Stimulated activated CD4-positive, alpha-beta T cell treated with anti-CD3 and anti-CD28 coated beads, Interleukin-1b, Interleukin-23, amount 100 ng/mL, for 4 hours (primary cell): Measurements from ENCODE around the gene RNF126.
A peak's percentile ranks its signal among the peaks of the same experiment; 100 is the strongest.
"Not testable (repeated sequence)": the region's sequence is repeated elsewhere in the genome, so short reads cannot be mapped to it uniquely, and the experiment has no call there.

Experiments used
- DNase-seq, 2 donors: peaks; one replicate each; pipeline ENCODE4 v3.0.0-alpha.2; 2020; ENCODE audit warnings: low read depth in 2 of 2

RNF126 gene

GRCh38 chr19:662962-663681 lies at the start of gene RNF126:
TSS of gene RNF126 (minus strand) at chr19:663214. CDS start at chr19:663121, 93 bp downstream.
- peak; percentile 94 to 97 for DNase-seq

DNA sequence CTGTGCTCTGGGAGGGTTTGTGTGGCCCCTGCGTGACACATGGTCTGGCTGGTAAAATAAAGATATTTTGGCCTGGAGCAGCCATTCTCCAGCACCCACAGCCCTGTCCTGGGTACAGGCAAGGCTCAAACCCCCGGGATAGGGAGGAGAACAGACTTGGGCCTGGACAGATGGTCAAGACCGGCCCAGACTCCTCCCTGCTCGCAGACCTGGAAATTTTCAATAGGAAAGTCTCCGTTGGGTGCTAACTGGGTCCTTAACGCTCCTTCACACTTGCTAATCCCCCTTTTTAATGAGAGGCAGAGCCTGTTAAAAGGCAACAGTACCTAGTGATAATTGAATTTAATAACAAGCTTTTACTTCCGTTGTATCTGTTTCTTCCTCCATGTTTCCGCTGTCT lies 48.2 kb upstream of the RNF126 start:
- DNase-seq = no peak

- no peak for DNase-seq
Observed at GRCh38 chr19:710767-711166, 47.8 kb upstream of the RNF126 start.

GRCh38 chr19:709965-710571 lies 47.1 kb upstream of the RNF126 start:
- DNase-seq = no peak

- DNase-seq = no peak
Observed at GRCh38 chr19:709196-709964, 46.4 kb upstream of the RNF126 start.

DNA sequence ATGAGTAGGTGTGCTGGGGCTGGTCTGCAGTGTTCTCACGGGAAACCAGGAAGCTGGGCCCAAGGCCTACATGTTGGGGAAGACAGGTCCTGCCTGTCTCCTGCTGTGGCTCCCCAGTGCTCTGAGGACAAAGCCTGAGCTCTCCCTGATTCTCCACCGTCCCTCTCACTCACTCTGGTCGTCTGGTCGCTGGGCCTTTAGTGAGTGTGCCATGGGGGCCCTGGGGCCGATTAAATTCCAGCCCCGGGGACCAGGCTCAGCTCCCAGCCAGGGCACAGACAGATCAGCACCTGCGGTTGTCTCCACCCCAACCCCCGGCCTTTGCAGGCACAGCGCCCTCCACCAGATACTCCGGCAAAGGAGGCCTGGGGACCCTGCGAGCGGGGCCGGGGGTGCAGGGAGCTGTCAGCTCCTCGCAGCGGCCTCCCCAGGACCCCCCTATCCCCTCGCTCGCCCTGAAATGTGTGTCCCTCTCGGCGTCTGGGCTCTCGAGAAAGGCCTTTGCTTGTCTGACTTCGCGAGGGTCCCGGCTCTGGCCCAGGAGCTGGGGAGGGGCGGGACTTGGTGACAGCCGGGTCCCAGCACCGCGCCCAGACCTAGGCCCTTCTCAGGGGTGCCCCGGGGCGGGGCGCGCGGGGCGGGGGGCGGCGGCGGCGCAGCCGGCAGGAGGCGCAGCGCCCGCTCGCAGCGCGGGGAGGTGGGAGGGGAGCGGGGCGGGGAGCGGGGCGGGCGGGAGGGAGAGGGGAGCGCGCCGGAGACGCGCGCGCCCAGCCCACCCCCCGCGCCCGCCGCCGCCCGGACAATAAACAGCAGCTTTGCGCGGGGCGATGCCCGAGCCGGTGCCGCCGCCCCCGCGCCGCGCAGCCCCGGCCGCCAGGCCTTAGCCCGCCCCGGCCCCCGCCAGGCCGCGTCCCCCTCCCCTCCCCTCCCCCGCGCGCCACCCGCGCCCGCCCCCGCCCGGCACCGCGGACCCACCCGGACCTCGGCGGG lies 45.4 kb upstream of the RNF126 start, which contains the start of gene PALM:
PALM (plus strand) TSS at position 782 of the 990 bp plus-strand sequence. CDS start 212 bp downstream, outside the sequence.
- no peak for DNase-seq

- DNase-seq = no peak
Observed at GRCh38 chr19:704447-704741, 41.4 kb upstream of the RNF126 start.

- DNase-seq = peak; percentile 29 to 48
Observed at GRCh38 chr19:703651-704446, 40.8 kb upstream of the RNF126 start.

- no peak for DNase-seq
Observed at GRCh38 chr19:703329-703650, 40.3 kb upstream of the RNF126 start.

DNA sequence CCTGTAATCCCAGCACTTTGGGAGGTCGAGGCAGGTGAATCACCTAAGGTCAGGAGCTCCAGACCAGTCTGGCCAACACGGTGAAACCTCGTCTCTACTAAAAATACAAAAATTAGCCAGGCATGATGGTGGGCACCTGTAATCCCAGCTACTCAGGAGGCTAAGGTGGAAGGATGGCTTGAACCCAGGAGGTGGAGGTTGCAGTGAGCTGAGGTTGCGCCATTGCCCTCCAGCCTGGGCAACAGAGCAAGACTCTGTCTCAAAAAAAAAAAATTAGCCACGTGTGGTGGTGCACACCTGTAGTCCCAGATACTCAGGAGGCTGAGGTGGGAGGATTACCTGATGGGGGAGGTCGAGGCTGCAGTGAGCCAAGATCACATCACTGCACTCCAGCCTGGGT lies 39.8 kb upstream of the RNF126 start:
- not testable (repeated sequence) for DNase-seq

DNA sequence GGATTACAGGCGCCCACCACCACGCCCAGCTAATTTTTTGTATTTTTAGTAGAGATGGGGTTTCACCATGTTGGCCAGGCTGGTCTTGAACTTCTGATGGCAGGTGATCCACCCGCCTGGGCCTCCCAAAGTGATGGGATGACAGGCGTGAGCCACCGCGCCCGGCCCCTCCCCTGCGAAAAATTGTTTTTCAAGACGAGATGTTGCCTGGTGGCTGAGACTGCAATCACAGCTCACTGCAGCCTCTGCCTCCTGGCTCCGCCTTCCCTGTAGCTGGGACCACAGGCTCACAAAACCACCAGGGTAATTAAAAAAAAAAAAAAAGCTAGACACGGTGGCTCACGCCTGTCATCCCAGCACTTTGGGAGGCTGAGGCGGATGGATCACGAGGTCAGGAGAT lies 36.9 kb upstream of the RNF126 start:
- DNase-seq = not testable (repeated sequence)

DNA sequence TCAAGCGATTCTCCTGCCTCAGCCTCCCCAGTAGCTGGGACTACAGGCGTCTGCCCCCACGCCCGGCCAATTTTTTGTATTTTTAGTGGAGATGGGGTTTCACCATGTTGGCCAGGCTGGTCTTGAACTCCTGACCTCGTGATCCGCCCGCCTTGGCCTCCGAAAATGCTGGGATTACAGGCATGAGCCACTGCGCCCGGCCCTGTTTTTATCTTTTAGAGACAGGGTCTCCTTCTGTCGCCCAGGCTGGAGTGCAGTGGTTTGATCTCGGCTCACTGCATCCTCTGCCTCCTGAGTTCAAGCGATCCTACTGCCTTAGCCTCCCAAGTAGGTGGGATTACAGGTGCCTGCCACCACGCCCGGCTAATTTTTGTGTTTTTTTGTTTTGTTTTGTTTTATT lies 35.5 kb upstream of the RNF126 start:
- DNase-seq = not testable (repeated sequence)

GRCh38 chr19:695352-695949 lies 32.4 kb upstream of the RNF126 start, which contains the start of gene PRSS57:
TSS of gene PRSS57 (minus strand) at chr19:695452. CDS start at chr19:695430, 22 bp downstream.
- DNase-seq = no peak

GRCh38 chr19:694481-695351 lies 31.7 kb upstream of the RNF126 start:
- DNase-seq = no peak

- DNase-seq = no peak
Observed at GRCh38 chr19:690203-690602, 27.2 kb upstream of the RNF126 start.

GRCh38 chr19:688992-689391 lies 26.0 kb upstream of the RNF126 start:
- DNase-seq = no peak

GRCh38 chr19:688214-688613 lies 25.2 kb upstream of the RNF126 start:
- DNase-seq = no peak

DNA sequence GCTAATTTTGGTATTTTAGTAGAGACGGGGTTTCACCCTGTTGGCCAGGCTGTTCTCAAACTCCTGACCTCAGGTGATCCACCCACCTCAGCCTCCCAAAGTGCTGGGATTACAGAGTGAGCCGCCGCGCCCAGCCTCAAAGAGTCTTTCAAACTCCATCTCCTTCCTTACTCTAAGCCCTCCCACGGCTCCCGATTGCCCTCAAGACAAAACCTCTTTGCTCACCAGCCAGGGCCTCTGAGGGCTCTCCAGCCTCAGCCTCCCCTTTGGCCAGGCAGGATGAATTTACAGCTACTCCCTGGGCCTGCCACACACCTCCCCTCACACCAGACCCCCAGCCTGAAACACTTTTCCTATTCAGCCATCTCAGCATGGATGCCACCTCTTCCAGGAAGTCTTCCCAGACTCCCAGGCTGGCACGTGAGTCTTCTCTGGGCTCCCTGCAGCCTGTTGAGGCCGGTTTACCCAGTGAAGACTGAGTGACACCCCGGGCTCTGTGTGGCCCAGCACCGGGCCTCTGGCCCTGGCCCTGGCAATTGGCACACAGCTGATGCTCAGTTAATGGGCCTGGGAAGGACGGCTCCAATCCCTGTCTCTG lies 24.7 kb upstream of the RNF126 start:
- DNase-seq = no peak
